ENCODE results near the gene ATP1B2. TPM values are rescaled to one million over a fixed set of nuclear protein-coding genes. Genes with fewer than 3 reads are reported as not detected.

Gene ATP1B2
- total and polyA plus RNA-seq, 9 of the 15 experiments (the other 6 are each of a cell fraction or from before 2014, with no cell fraction given): 0.23 to 6.0 (median 0.99) TPM

DNA sequence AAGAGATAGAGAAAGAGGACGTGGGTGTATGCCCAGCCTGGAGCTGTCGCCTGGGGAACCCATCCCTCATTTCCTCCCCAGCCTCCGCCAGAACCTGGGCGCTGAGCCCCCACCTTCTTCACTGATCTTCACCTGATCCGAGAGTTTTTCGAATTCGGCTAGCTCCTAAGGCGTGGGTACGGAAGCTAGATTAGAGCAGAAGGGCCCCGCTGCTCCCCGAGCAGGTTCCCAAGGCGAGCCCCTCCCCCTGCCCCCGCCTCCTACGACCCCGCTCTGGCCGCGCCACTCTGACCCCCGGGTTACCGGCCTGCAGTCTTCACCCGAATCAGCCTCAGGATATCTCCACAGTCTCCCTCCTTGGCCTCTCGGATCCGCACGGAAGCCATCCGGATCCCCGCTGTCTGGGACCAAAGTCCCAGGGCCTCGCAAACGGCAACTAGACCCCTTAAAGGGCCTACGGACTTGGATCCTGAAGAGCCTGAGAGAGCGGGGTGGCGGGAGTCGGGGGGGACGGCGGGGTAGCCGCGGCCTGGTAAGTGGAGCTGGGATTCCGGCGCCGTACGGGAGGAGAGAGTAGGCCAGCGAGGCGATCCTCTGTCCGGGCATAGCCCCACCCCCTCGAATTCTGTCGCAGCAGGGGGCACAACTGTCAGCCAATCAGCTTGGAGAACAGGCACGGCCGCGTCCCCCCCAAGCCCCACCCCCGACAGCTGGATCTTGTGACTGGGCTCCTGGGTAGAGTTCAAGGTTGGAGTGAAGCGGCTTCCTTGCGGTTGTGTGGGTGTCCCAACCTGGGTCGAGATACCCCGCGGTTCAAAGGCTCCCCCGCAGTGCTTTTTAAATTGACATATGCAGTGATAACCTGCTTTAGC lies 23.2 kb upstream of the ATP1B2 start, which contains the start of gene SAT2 (continued):
- no peak; the same call in 1 of the 2 replicates for TF ChIP-seq NR2C1 (IDR thresholded peaks at IDR 0.05)
- TF ChIP-seq NR2C1 (tag; IDR thresholded peaks at IDR 0.05): peak; percentile 20; the same call in 1 of the 2 replicates
- TF ChIP-seq, protein P1, sequence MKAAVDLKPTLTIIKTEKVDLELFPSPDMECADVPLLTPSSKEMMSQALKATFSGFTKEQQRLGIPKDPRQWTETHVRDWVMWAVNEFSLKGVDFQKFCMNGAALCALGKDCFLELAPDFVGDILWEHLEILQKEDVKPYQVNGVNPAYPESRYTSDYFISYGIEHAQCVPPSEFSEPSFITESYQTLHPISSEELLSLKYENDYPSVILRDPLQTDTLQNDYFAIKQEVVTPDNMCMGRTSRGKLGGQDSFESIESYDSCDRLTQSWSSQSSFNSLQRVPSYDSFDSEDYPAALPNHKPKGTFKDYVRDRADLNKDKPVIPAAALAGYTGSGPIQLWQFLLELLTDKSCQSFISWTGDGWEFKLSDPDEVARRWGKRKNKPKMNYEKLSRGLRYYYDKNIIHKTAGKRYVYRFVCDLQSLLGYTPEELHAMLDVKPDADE (conservative IDR thresholded peaks at IDR 0.05; ENCODE audit: control insufficient read depth, low read depth, low read length): 0 out of 2 replicates have a peak, but pooled peaks have one; percentile 20
- TF ChIP-seq ZNF668 (CRISPR knock-in tag; IDR thresholded peaks at IDR 0.05): no peak
- TF ChIP-seq TCF3 (CRISPR knock-in tag; IDR thresholded peaks at IDR 0.05): peak; percentile 39; the same call in 1 of the 2 replicates
- TF ChIP-seq SAFB2 (IDR thresholded peaks at IDR 0.05; ENCODE audit: borderline replicate concordance, low read depth, low read length, severe bottlenecking): no peak
- no peak for TF ChIP-seq HNRNPUL1 (IDR thresholded peaks at IDR 0.05; ENCODE audit: low read length)
- no peak for TF ChIP-seq ZBTB7A (IDR thresholded peaks at IDR 0.05; ENCODE audit: borderline replicate concordance, control insufficient read depth, low read depth, low read length)
- peak; percentile 91; the same call in 1 of the 2 replicates for TF ChIP-seq ZBTB1 (CRISPR knock-in tag; IDR thresholded peaks at IDR 0.05; ENCODE audit: borderline replicate concordance, low read depth)
- no peak for TF ChIP-seq AFF1 (IDR thresholded peaks at IDR 0.05; ENCODE audit: low read depth in 1 of 2, partially characterized antibody in 2 of 2)
- TF ChIP-seq ELF4 (CRISPR knock-in tag; IDR thresholded peaks at IDR 0.05): no peak
- TF ChIP-seq NR2C2 (CRISPR knock-in tag; IDR thresholded peaks at IDR 0.05): no peak
- peak; percentile 75 for TF ChIP-seq NR2C2 (tag; IDR thresholded peaks at IDR 0.05)
- no peak for TF ChIP-seq RHOXF2B (CRISPR knock-in tag; conservative IDR thresholded peaks at IDR 0.05)
- TF ChIP-seq, protein P2, sequence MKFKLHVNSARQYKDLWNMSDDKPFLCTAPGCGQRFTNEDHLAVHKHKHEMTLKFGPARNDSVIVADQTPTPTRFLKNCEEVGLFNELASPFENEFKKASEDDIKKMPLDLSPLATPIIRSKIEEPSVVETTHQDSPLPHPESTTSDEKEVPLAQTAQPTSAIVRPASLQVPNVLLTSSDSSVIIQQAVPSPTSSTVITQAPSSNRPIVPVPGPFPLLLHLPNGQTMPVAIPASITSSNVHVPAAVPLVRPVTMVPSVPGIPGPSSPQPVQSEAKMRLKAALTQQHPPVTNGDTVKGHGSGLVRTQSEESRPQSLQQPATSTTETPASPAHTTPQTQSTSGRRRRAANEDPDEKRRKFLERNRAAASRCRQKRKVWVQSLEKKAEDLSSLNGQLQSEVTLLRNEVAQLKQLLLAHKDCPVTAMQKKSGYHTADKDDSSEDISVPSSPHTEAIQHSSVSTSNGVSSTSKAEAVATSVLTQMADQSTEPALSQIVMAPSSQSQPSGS (CRISPR knock-in tag; IDR thresholded peaks at IDR 0.05): no peak
- TF ChIP-seq MIER1 (IDR thresholded peaks at IDR 0.05; ENCODE audit: low read depth): no peak
- no peak for TF ChIP-seq ZC3H11A (IDR thresholded peaks at IDR 0.05; ENCODE audit: low read depth, low read length)
- peak; percentile 45 for TF ChIP-seq MEIS2 (IDR thresholded peaks at IDR 0.05; ENCODE audit: partially characterized antibody)
- TF ChIP-seq TCF7 (IDR thresholded peaks at IDR 0.05; ENCODE audit: borderline replicate concordance): 0 out of 2 replicates have a peak, but pooled peaks have one; percentile 73
- TF ChIP-seq PHB (CRISPR knock-in tag; IDR thresholded peaks at IDR 0.05): no peak
- TF ChIP-seq SRSF7 (optimal IDR thresholded peaks at IDR 0.05; ENCODE audit: low read depth, low read length): no peak
- TF ChIP-seq BHLHE40 (IDR thresholded peaks at IDR 0.05; ENCODE audit: low read length): peak; percentile 70
